ENCODE data around the gene RUSF1.

- no peak for TF ChIP-seq CTCF (IDR thresholded peaks at IDR 0.05)
- no peak for TF ChIP-seq POLR2A (IDR thresholded peaks at IDR 0.05)
Observed at GRCh38 chr16:31484491-31485171, 23.6 kb downstream of the RUSF1 start.
